BE2C (cell line): ENCODE results near the gene PHACTR1.

ENCODE experiments used
- DNase-seq: peaks from one replicate; pipeline ENCODE4 v3.0.0-alpha.2; 2020
- H3K27me3 ChIP-seq: fragments of 250-450 bp; sonication (Bioruptor Pico); 2 replicates; pipeline ENCODE4 v1.5.1; 2020; ENCODE audit warnings: mild to moderate bottlenecking
- H3K36me3 ChIP-seq: fragments of 250-450 bp; sonication (Bioruptor Pico); 2 replicates; pipeline ENCODE4 v1.5.1; 2020; ENCODE audit warnings: mild to moderate bottlenecking
- H3K4me1 ChIP-seq: fragments of 250-450 bp; sonication (Bioruptor Pico); 2 replicates; pipeline ENCODE4 v1.5.1; 2020
- H3K4me3 ChIP-seq: 2 replicates; pipeline ENCODE4 v1.5.1; 2011; ENCODE audit warnings: low read depth, low read length
- H3K9me3 ChIP-seq: fragments of 250-450 bp; sonication (Bioruptor Pico); 2 replicates; pipeline ENCODE4 v1.5.1; 2020
- CTCF ChIP-seq: IDR thresholded peaks from 2 replicates; pipeline ENCODE4 v1.5.1; 2012; ENCODE audit warnings: mild to moderate bottlenecking, low read depth, low read length

The PHACTR1 gene

GRCh38 chr6:13098006-13098405, 381.4 kb downstream of the PHACTR1 start:
- H3K4me3 ChIP-seq: no peak overlapping the region
- DNase-seq: no peak
- H3K36me3 ChIP-seq: no peaks in the 10 kb centered on the region
- no peaks in the 10 kb centered on the region for H3K9me3 ChIP-seq
- H3K27me3 ChIP-seq: no peaks in the 10 kb centered on the region
- no peaks in the 10 kb centered on the region for H3K4me1 ChIP-seq
- TF ChIP-seq CTCF: no peak

DNA sequence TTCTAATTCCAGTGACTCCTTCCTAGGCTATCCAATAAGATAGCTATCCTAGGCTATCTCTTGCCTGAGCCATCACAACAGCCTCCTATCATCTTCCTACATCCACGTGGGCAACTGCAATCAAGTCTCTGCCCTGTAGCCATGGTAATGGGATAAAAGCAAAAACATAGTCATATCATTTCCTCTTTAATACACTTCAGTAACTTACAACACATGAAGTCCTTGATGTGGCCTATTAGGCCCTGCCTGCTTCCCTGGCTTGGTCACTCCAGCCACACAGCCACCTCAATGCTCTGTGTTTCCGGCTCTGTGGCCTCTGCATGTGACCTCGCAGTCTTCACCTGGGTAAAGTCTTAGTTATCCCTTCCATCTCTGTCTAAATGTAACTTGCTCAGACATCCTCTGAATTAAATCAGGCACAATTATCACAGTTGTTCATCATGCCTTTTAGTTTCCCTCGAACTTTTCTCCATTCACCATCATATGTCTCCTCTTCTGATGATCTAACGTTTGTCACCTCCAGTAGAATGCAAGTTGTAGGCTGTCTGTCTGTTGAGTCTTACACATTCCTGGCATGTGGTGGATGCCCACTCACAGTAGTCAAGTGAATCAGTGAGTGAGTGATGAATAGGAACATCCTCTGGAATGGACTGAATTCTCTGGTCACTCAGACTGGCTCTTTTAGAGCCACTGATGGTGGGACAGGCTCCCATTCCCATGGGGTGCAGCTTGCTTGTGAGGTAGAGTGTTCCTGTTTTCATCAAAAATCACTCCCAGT, 382.4 kb downstream of the PHACTR1 start:
- H3K4me1 ChIP-seq: no peaks in the 10 kb centered on the region
- no peak overlapping the region for H3K4me3 ChIP-seq
- no peaks in the 10 kb centered on the region for H3K27me3 ChIP-seq
- TF ChIP-seq CTCF: no peak
- no peaks in the 10 kb centered on the region for H3K36me3 ChIP-seq
- no peak for DNase-seq
- no peaks in the 10 kb centered on the region for H3K9me3 ChIP-seq

- no peak for DNase-seq
- H3K4me3 ChIP-seq: no peak overlapping the region
- H3K4me1 ChIP-seq: no peaks in the 10 kb centered on the region
- H3K36me3 ChIP-seq: no peaks in the 10 kb centered on the region
- H3K9me3 ChIP-seq: no peaks in the 10 kb centered on the region
- no peaks in the 10 kb centered on the region for H3K27me3 ChIP-seq
- TF ChIP-seq CTCF: peak; percentile 17; the same call in 1 of the 2 replicates
Measured at GRCh38 chr6:13099771-13100170, 383.2 kb downstream of the PHACTR1 start.

- Histone ChIP-seq H3K27me3 (no peaks in the 10 kb centered on the region), H3K9me3 (no peaks in the 10 kb centered on the region), H3K4me1 (no peaks in the 10 kb centered on the region), H3K4me3 (no peak overlapping the region), H3K36me3 (no peaks in the 10 kb centered on the region)
- no peak for DNase-seq
- no peak for TF ChIP-seq CTCF
Measured at GRCh38 chr6:13101409-13101808, 384.8 kb downstream of the PHACTR1 start.

- Histone ChIP-seq H3K27me3 (no peaks in the 10 kb centered on the region), H3K4me1 (no peaks in the 10 kb centered on the region), H3K36me3 (no peaks in the 10 kb centered on the region), H3K4me3 (no peak overlapping the region), H3K9me3 (no peaks in the 10 kb centered on the region)
- no peak for DNase-seq
- no peak for TF ChIP-seq CTCF
Measured at GRCh38 chr6:13101985-13102384, 385.4 kb downstream of the PHACTR1 start.

DNA sequence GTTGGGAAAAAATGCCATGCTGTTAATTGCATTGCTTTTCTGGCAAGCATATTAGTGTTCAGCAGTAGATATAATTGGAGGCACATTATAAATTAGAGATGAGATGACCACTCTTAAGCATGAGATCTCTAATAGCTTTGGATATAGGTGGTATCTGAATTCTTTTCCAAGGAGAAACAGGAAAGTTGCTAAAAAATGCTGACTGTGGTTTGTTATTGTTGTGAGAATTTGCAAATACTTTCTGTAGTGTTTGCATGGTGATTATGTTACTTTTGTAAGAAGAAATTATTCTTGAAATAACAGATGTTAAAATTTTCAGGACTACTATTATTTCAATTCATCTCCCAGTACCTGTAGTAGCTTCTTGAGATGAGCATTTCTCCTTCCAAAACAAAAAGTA, 386.6 kb downstream of the PHACTR1 start:
- Histone ChIP-seq H3K9me3 (no peaks in the 10 kb centered on the region), H3K4me3 (no peak overlapping the region), H3K36me3 (no peaks in the 10 kb centered on the region), H3K27me3 (no peaks in the 10 kb centered on the region), H3K4me1 (no peaks in the 10 kb centered on the region)
- DNase-seq: no peak
- TF ChIP-seq CTCF: no peak
